Activated CD4-positive, alpha-beta T cell treated with anti-CD3 and anti-CD28 coated beads, Interleukin-2, amount 10 ng/mL, durations not matched to agents 24 days and 14 days (primary cell): ENCODE measurements around the gene SVIL. TPM values are rescaled to one million over a fixed set of nuclear protein-coding genes. Genes with fewer than 3 reads are reported as not detected.

ENCODE experiments used
- DNase-seq: peaks from one replicate; pipeline ENCODE4 v3.0.0; 2022
- H3K27ac Mint-ChIP-seq: one replicate; pipeline ENCODE4 v1.8.0; 2022; ENCODE audit warnings: mild to moderate bottlenecking, mixed read lengths
- H3K27me3 Mint-ChIP-seq: one replicate; pipeline ENCODE4 v1.8.0; 2022; ENCODE audit warnings: mixed read lengths
- H3K36me3 Mint-ChIP-seq: one replicate; pipeline ENCODE4 v1.8.0; 2022; ENCODE audit warnings: low read depth, mild to moderate bottlenecking, mixed read lengths
- H3K4me1 Mint-ChIP-seq: one replicate; pipeline ENCODE4 v1.8.0; 2021; ENCODE audit warnings: mixed read lengths
- H3K4me3 Mint-ChIP-seq: one replicate; pipeline ENCODE4 v1.8.0; 2022; ENCODE audit warnings: mild to moderate bottlenecking, moderate library complexity, mixed read lengths
- H3K9me3 Mint-ChIP-seq: one replicate; pipeline ENCODE4 v1.8.0; 2021; ENCODE audit warnings: mixed read lengths
- intact Hi-C: fragments of 100-400 bp; cut with micrococcal nuclease; formaldehyde crosslinking; loops from one replicate; pipeline ENCODE4 v1.15.1; 2023
- total RNA-seq: library from RNA; stranded (reverse); gene quantifications from 2 replicates; pipeline ENCODE4 v1.2.3, GENCODE V29; 2022

SVIL gene, protein sequence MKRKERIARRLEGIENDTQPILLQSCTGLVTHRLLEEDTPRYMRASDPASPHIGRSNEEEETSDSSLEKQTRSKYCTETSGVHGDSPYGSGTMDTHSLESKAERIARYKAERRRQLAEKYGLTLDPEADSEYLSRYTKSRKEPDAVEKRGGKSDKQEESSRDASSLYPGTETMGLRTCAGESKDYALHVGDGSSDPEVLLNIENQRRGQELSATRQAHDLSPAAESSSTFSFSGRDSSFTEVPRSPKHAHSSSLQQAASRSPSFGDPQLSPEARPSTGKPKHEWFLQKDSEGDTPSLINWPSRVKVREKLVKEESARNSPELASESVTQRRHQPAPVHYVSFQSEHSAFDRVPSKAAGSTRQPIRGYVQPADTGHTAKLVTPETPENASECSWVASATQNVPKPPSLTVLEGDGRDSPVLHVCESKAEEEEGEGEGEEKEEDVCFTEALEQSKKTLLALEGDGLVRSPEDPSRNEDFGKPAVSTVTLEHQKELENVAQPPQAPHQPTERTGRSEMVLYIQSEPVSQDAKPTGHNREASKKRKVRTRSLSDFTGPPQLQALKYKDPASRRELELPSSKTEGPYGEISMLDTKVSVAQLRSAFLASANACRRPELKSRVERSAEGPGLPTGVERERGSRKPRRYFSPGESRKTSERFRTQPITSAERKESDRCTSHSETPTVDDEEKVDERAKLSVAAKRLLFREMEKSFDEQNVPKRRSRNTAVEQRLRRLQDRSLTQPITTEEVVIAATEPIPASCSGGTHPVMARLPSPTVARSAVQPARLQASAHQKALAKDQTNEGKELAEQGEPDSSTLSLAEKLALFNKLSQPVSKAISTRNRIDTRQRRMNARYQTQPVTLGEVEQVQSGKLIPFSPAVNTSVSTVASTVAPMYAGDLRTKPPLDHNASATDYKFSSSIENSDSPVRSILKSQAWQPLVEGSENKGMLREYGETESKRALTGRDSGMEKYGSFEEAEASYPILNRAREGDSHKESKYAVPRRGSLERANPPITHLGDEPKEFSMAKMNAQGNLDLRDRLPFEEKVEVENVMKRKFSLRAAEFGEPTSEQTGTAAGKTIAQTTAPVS (N-terminal part only)
- total RNA-seq = 8.6 and 10.1 TPM in 2 replicates

DNA sequence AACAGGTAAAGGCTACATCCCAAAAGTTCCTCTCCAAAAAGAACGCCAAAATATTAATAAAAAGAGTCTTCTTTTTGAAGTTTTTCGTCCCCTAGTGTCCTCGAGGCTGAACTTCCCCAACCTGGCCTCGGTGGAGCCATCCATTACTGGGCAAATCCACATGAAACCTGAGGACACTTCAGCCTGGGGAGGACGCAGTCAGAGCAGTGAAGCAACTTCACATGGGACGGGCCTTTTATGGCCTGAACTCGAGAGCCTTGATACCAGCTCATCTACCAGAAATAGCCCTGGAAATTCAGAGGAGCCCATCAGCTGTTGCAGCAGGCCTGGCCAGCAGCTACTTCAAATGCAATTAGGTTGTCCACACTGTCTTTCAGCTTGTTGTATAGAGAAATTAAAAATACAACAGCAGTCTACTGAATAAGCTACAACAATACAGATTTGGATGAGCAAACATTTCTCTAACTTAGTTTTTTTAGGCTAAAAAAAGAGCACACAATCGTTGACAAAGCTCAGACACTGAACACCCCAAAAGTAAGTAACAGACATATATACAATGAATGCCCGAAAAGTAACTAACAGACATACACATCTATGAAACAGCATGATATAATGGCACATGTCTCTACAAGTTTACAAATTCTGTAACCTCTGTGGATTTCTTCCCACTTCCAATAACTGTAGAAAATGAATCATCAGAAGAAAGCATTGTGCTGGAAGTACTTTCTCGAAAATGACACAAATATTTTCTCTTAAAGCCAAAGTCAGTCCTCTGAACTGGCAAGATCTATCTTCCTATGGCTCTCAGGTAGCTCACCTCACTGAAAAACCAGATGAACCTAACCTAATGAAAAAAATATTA, at the start of gene SVIL:
TSS of gene SVIL (minus strand) at position 208 of the 862 bp plus-strand sequence. CDS start 79,913 bp downstream, outside the sequence.
- Mint-ChIP-seq H3K27me3 (no peaks in the 10 kb centered on the region), H3K36me3 (peaks cover 3% of the 10 kb centered on the region), H3K27ac (no peak within 1 kb of the TSS), H3K4me3 (peak within 1 kb of the TSS; percentile 32), H3K9me3 (peaks cover 5% of the 10 kb centered on the region), H3K4me1 (peaks cover 29% of the 10 kb centered on the region)
- DNase-seq = no peak
- intact Hi-C loops = loop anchor here (5.0 kb wide), 1 partner anchor 102 kb away; no protein-coding TSS in a partner anchor

DNA sequence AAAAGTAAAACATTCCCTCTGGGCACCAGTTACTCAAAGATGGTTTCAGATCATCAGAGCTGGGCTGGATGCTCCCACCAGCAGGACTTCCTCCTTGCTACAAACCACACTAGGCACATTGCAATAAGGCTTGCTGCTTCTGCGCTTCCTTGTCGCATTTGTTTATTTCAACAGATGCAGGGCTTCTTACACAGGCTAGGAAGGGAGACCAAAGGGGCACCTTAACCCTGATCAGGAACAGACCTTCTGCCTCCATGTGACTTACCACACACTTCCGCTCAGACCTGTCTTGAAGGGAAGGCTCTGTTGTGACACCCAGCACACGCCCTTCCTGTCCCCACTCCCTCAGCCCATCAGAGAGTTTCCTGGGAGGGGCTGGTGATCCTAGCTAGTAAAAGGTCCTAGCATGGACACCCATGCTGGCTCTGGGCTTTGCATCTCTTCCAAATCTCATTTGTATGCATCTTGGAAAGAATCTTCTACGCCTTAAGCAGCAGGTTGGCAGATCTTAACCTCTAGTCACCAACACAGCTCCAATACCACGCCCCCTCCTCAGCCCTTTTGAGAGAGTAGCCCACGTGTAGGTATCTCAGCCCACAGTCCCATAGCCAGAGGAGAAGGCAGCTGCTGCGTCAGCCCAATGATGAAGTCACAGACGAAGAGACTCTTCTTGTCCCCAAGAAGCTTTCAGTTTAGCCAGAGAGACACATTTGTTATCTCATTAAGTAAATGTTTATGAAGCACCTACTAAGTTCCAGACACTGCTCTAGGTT, 47.1 kb upstream of the SVIL start:
- Mint-ChIP-seq H3K36me3 (peaks cover 37% of the 10 kb centered on the region), H3K27ac (peak overlapping the region; percentile 72), H3K27me3 (no peaks in the 10 kb centered on the region), H3K4me3 (peak overlapping the region; percentile 79), H3K9me3 (peaks cover 13% of the 10 kb centered on the region), H3K4me1 (peaks cover 36% of the 10 kb centered on the region)
- intact Hi-C loops = no loop called here
- DNase-seq = peak; percentile 90

DNA sequence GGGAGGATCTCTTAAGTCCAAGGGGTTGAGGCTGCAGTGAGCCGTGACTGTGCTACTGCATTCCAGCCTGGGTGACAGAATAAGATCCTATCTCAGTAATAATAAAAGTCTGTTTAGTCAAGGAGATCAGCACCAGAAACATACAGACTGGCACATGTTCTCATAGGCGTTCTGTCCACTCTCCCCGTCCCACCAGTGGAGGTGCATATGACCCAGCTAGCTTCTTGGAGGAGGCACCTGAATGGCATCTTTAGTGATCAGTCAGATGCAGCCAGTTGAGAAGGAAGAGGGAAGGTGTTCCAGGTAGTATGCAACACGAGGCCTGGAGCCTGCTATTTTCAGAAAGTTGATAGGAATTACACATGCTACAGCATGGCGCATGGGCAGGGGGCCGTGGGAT, 45.3 kb upstream of the SVIL start:
- Mint-ChIP-seq H3K36me3 (peaks cover 39% of the 10 kb centered on the region), H3K4me3 (peak overlapping the region; percentile 79), H3K4me1 (peaks cover 36% of the 10 kb centered on the region), H3K9me3 (peaks cover 23% of the 10 kb centered on the region), H3K27ac (no peak overlapping the region), H3K27me3 (no peaks in the 10 kb centered on the region)
- no peak for DNase-seq
- intact Hi-C loops = no loop called here

DNA sequence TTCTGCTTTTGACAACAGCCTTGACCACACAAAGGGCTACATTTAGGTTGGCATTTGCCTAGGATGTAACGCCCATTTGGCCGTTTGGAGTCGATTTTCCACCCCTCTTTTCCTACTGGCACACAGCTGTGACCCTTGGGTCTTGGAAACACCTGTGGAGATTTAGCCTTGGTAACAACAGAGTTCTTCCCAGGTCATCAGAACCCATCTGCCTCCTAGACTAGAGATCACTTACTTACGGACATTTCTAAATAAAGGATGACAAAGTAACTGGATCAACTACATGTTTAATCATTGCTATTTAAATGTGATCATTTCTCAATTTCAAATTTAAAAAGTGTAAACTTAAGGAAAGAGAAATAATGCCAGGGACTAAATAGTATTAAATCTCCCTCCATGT, 42.0 kb upstream of the SVIL start:
- intact Hi-C loops = no loop called here
- Mint-ChIP-seq H3K4me3 (no peak overlapping the region), H3K36me3 (peaks cover 29% of the 10 kb centered on the region), H3K27me3 (no peaks in the 10 kb centered on the region), H3K9me3 (peaks cover 21% of the 10 kb centered on the region), H3K4me1 (peaks cover 18% of the 10 kb centered on the region), H3K27ac (no peak overlapping the region)
- no peak for DNase-seq

DNA sequence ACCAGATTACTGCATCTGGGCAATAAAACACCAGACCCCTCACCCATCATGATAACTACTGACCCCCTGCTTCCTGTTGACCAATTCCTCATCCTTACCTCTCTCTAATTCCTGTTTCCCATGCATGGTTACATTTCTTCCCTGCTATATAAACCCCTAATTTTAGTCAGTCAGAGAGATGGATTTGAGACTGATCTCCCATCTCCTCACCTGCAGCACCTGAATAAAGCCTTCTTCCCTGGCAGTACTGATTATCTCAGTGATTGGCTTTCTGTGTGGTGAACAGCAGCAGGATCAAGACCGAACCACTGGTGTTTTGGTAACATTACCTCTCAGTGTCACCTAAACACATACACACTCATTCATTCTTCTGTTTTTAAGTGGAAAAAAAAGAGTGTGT, 41.2 kb upstream of the SVIL start:
- peaks cover 29% of the 10 kb centered on the region for H3K36me3 Mint-ChIP-seq
- no peak overlapping the region for H3K4me3 Mint-ChIP-seq
- intact Hi-C loops = no loop called here
- H3K27ac Mint-ChIP-seq = no peak overlapping the region
- peaks cover 21% of the 10 kb centered on the region for H3K9me3 Mint-ChIP-seq
- DNase-seq = no peak
- H3K4me1 Mint-ChIP-seq = peaks cover 11% of the 10 kb centered on the region
- H3K27me3 Mint-ChIP-seq = peaks cover 1% of the 10 kb centered on the region

DNA sequence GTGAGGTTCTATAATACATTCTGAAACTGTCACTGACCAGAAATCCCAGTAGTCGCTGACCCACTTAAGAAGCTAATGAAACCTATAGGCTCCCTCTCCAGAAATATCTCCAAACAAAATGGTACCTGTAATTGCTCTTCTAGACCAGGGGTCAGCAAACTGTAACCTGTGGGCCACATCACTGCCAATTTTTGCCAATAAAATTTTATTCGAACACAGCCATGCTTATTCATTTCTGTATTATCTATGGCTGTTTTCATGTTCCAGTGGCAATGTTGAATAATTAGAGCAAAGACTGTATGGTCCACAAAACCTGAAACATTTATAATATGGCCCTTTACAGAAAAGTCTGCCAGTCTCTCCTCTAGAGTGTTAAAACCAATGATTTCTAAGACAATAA, 37.2 kb upstream of the SVIL start:
- no peak for DNase-seq
- peaks cover 23% of the 10 kb centered on the region for H3K9me3 Mint-ChIP-seq
- peaks cover 29% of the 10 kb centered on the region for H3K36me3 Mint-ChIP-seq
- no peak overlapping the region for H3K4me3 Mint-ChIP-seq
- intact Hi-C loops = no loop called here
- H3K4me1 Mint-ChIP-seq = no peaks in the 10 kb centered on the region
- H3K27me3 Mint-ChIP-seq = peaks cover 4% of the 10 kb centered on the region
- H3K27ac Mint-ChIP-seq = no peak overlapping the region

DNA sequence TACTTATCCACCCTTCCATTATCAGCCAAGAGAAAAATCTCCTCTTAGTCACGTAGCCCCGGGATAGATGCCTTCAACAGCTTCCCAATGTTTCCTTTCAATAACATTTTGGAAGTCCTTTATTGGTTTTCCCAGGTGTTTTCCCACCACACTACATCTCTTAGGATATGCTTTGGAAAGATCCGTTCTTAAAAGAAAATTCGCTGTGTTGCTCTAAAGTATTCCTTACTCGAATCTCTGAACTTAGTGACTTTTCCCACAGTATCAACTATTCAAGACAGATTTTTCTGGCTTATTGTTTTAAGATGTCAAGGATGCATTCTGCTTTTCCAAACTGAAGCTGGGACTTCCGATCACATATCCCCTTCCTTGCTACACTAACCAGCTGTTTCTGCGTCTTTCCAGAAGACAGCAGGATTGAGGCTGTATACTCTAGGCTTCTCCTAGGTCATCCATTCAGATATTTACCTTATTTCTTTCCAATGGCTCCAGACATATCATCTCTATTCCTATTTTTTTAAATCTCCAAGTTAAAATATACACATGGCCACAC, 36.5 kb upstream of the SVIL start:
- H3K4me3 Mint-ChIP-seq = no peak overlapping the region
- no peaks in the 10 kb centered on the region for H3K4me1 Mint-ChIP-seq
- no peak overlapping the region for H3K27ac Mint-ChIP-seq
- intact Hi-C loops = no loop called here
- H3K9me3 Mint-ChIP-seq = peaks cover 21% of the 10 kb centered on the region
- no peak for DNase-seq
- peaks cover 27% of the 10 kb centered on the region for H3K36me3 Mint-ChIP-seq
- peaks cover 6% of the 10 kb centered on the region for H3K27me3 Mint-ChIP-seq

DNA sequence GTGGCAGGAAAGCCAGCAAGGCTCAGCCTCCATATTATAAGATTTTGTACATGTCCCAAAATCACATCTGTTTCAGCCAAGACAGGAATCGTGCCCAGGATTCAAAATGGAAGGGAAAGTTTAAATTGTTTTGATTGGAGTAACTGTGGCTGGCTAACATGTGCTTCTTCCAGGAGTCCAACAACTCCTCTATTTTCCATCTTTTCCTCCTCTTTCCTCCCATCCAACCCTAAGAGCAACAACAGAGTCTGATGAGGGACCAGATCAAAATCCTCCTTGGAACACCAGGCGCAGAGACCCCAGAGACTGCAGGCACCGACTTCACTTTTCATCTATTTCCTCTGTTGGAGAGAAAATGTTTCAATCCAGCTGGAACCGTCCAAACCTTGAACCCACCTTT, 36.0 kb upstream of the SVIL start:
- intact Hi-C loops = no loop called here

DNA sequence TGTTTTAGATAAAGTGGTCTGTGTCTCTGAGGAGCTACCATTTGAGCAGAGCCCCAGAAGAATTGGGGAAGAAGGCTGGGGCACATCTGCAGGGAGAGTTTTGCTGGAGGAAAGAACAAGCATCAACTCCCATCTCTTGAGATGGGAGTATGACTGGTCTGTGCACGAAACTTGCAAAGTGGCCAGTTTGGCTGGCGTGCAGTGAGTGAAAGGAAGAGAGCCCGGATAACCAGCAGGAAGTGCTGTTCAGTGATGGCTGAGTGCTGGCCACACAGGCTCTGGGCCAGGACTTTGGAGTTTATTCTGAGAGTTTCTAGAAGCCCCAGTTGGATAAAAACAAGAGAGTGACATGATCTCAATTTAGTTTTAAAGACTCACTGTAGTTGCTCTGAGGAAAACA, 34.4 kb upstream of the SVIL start:
- H3K4me1 Mint-ChIP-seq = no peaks in the 10 kb centered on the region
- peaks cover 6% of the 10 kb centered on the region for H3K9me3 Mint-ChIP-seq
- intact Hi-C loops = no loop called here
- DNase-seq = no peak
- no peak overlapping the region for H3K4me3 Mint-ChIP-seq
- H3K27ac Mint-ChIP-seq = no peak overlapping the region
- H3K27me3 Mint-ChIP-seq = peaks cover 7% of the 10 kb centered on the region
- peaks cover 13% of the 10 kb centered on the region for H3K36me3 Mint-ChIP-seq

More for the DNA sequence above, 36.0 kb upstream of the SVIL start:
- peaks cover 22% of the 10 kb centered on the region for H3K36me3 Mint-ChIP-seq
- H3K4me1 Mint-ChIP-seq = no peaks in the 10 kb centered on the region
- DNase-seq = no peak
- H3K27ac Mint-ChIP-seq = no peak overlapping the region
- peaks cover 15% of the 10 kb centered on the region for H3K9me3 Mint-ChIP-seq
- peaks cover 7% of the 10 kb centered on the region for H3K27me3 Mint-ChIP-seq
- H3K4me3 Mint-ChIP-seq = no peak overlapping the region

DNA sequence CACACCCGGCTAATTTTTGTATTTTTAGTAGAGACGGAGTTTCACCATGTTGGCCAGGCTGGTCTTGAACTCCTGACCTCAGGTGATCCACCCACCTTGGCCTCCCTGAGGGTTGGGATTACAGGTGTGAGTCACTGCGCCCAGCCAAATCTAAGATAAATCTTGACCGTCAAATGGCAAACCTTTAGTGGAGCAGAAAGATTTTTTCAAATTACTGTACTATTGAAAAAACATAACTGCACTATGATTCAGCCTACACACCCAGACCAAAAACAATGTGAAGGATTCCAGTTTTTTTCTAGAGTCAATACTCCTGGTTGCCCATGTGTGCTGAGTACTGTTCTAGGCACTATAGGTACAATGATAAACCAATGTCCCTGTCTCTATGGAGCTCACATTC, 33.9 kb upstream of the SVIL start:
- H3K27ac Mint-ChIP-seq = no peak overlapping the region
- H3K36me3 Mint-ChIP-seq = peaks cover 11% of the 10 kb centered on the region
- no peak overlapping the region for H3K4me3 Mint-ChIP-seq
- no peak for DNase-seq
- H3K9me3 Mint-ChIP-seq = peaks cover 6% of the 10 kb centered on the region
- H3K27me3 Mint-ChIP-seq = peaks cover 10% of the 10 kb centered on the region
- intact Hi-C loops = no loop called here
- no peaks in the 10 kb centered on the region for H3K4me1 Mint-ChIP-seq

DNA sequence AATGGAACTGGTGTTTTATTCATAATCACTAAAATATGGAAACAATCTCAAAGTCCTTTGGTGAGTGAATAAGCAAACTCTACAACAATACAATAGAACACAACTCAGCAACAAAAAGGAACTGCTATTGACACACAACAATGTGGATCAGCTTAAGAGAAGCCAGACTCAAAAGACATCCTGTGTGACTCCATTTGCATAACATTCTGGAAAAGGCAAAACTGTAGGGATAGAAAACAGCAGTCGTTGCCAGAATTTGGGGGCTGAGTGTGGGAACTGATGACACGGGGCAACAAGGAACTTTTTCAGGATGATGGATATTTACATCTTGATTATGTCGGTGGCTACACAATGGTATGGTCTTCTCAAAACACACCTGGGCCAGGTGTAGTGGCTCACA, 32.4 kb upstream of the SVIL start:
- H3K27me3 Mint-ChIP-seq = peaks cover 16% of the 10 kb centered on the region

DNA sequence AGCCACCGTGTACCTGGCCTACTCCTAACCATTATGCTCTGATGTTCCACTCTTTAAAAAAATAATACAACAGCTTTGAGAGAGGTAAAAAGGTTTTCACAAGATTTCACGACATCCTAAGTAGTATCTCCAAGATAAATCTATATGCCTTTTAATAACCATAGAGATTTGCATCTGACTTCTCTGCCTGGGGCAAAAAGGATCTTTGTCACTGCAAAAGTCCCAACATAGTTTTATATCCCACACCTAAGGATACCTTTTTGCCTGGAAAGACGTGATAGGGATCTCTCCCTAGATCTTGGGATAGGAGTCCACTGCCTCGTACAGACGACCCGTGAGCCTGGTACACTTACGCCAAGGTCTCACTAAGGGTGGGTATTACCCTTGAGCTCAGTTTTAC, 31.4 kb upstream of the SVIL start:
- DNase-seq = no peak
- Mint-ChIP-seq H3K4me3 (no peak overlapping the region), H3K27me3 (peaks cover 26% of the 10 kb centered on the region)

More for the DNA sequence above, 32.4 kb upstream of the SVIL start:
- H3K4me3 Mint-ChIP-seq = no peak overlapping the region
- DNase-seq = no peak
- H3K9me3 Mint-ChIP-seq = peaks cover 6% of the 10 kb centered on the region
- peaks cover 9% of the 10 kb centered on the region for H3K36me3 Mint-ChIP-seq
- H3K4me1 Mint-ChIP-seq = no peaks in the 10 kb centered on the region
- no peak overlapping the region for H3K27ac Mint-ChIP-seq
- intact Hi-C loops = no loop called here

More for the DNA sequence above, 31.4 kb upstream of the SVIL start:
- peaks cover 6% of the 10 kb centered on the region for H3K9me3 Mint-ChIP-seq
- H3K36me3 Mint-ChIP-seq = peaks cover 9% of the 10 kb centered on the region
- intact Hi-C loops = no loop called here
- no peaks in the 10 kb centered on the region for H3K4me1 Mint-ChIP-seq
- H3K27ac Mint-ChIP-seq = no peak overlapping the region
